Mesenchymal stem cell (in vitro differentiated cells and primary cell): ENCODE data around the gene OTUD5.

Experiments
- DNase-seq: peaks from one replicate; pipeline ENCODE4 v3.0.0-alpha.2; 2013
- H2AFZ ChIP-seq: one replicate; pipeline ENCODE4 v1.6.1; 2013; ENCODE audit warnings: low read depth, mild to moderate bottlenecking, control low read depth, inconsistent platforms, low read length, moderate library complexity
- H2AK5ac ChIP-seq: 2 replicates; pipeline ENCODE4 v1.6.1; 2013; ENCODE audit warnings: low read length, moderate library complexity, mild to moderate bottlenecking, inconsistent platforms; ENCODE audit not compliant: severe bottlenecking
- H2BK120ac ChIP-seq: one replicate; pipeline ENCODE4 v1.6.1; 2013; ENCODE audit warnings: low read depth, mild to moderate bottlenecking, inconsistent platforms, low read length, moderate library complexity
- H2BK12ac ChIP-seq, 2 experiments: one replicate each; pipeline ENCODE4 v1.6.1; 2013; ENCODE audit warnings: inconsistent platforms in 2 of 2, low read length in 2 of 2, mild to moderate bottlenecking in 2 of 2, moderate library complexity in 2 of 2, control low read depth in 1 of 2
- H2BK15ac ChIP-seq: one replicate; pipeline ENCODE4 v1.6.1; 2013; ENCODE audit warnings: mild to moderate bottlenecking, low read depth, inconsistent platforms; ENCODE audit not compliant: poor library complexity, severe bottlenecking
- H2BK5ac ChIP-seq: 2 replicates; pipeline ENCODE4 v1.6.1; 2013; ENCODE audit warnings: low read depth, mild to moderate bottlenecking, low read length, control low read depth, inconsistent platforms; ENCODE audit not compliant: poor library complexity, severe bottlenecking
- H3K14ac ChIP-seq, 2 experiments: one replicate each; pipeline ENCODE4 v1.6.1; 2013; ENCODE audit warnings: inconsistent platforms in 2 of 2, low read length in 2 of 2, control low read depth in 1 of 2, mild to moderate bottlenecking in 1 of 2, moderate library complexity in 1 of 2
- H3K18ac ChIP-seq, 2 experiments: one replicate each; pipeline ENCODE4 v1.6.1; 2013; ENCODE audit warnings: inconsistent platforms in 2 of 2, low read length in 2 of 2, control low read depth in 1 of 2, low read depth in 1 of 2, mild to moderate bottlenecking in 1 of 2
- H3K23ac ChIP-seq, 2 experiments: one replicate each; pipeline ENCODE4 v1.6.1; 2013; ENCODE audit warnings: inconsistent platforms in 2 of 2, low read length in 2 of 2, mild to moderate bottlenecking in 2 of 2, moderate library complexity in 2 of 2, control low read depth in 1 of 2
- H3K27ac ChIP-seq: 2 replicates; pipeline ENCODE4 v1.5.1; 2013; ENCODE audit warnings: mild to moderate bottlenecking, moderate library complexity, low read length, control low read depth, inconsistent platforms; ENCODE audit not compliant: poor library complexity, severe bottlenecking
- H3K27me3 ChIP-seq, 2 experiments: 2 replicates each; pipeline versions ENCODE4 v1.6.1 to v1.7.0; 2013; ENCODE audit warnings: low read length in 2 of 2, mild to moderate bottlenecking in 2 of 2, moderate library complexity in 2 of 2, control low read depth in 1 of 2, inconsistent platforms in 1 of 2; ENCODE audit not compliant: control insufficient read depth in 1 of 2, insufficient read depth in 1 of 2
- H3K36me3 ChIP-seq, 2 experiments: 2 replicates each; pipeline versions ENCODE4 v1.6.1 to v1.7.0; 2013; ENCODE audit warnings: low read length in 2 of 2, control low read depth in 1 of 2, inconsistent platforms in 1 of 2, low read depth in 1 of 2, mild to moderate bottlenecking in 1 of 2; ENCODE audit not compliant: insufficient read depth in 2 of 2, control insufficient read depth in 1 of 2
- H3K4ac ChIP-seq, 2 experiments: one replicate each; pipeline ENCODE4 v1.6.1; 2013; ENCODE audit warnings: inconsistent platforms in 2 of 2, low read length in 2 of 2, mild to moderate bottlenecking in 2 of 2, moderate library complexity in 2 of 2, control low read depth in 1 of 2, low read depth in 1 of 2
- H3K4me1 ChIP-seq: 2 replicates; pipeline ENCODE4 v1.6.1; 2013; ENCODE audit warnings: low read depth, low read length, control low read depth; ENCODE audit not compliant: control insufficient read depth, insufficient read depth
- H3K4me2 ChIP-seq: 2 replicates; pipeline ENCODE4 v1.6.1; 2013; ENCODE audit warnings: low read length, mild to moderate bottlenecking, inconsistent platforms; ENCODE audit not compliant: poor library complexity, severe bottlenecking
- H3K4me3 ChIP-seq, 2 experiments: 2 replicates each; pipeline versions ENCODE4 v1.5.1 to v1.7.0; 2013; ENCODE audit warnings: low read length in 2 of 2, mild to moderate bottlenecking in 2 of 2, control low read depth in 1 of 2, low read depth in 1 of 2; ENCODE audit not compliant: insufficient read depth in 1 of 2
- H3K79me1 ChIP-seq: replicated peaks from 2 replicates; pipeline ENCODE4 v1.6.1; 2013; ENCODE audit warnings: mild to moderate bottlenecking, control low read depth, low read length, inconsistent platforms; ENCODE audit not compliant: poor library complexity, severe bottlenecking
- H3K9ac ChIP-seq: 2 replicates; pipeline ENCODE4 v1.7.0; 2013; ENCODE audit warnings: mild to moderate bottlenecking, low read length, moderate library complexity
- H3K9me3 ChIP-seq: 2 replicates; pipeline ENCODE4 v1.7.0; 2013; ENCODE audit warnings: mild to moderate bottlenecking, low read length; ENCODE audit not compliant: control insufficient read depth
- H4K8ac ChIP-seq: one replicate; pipeline ENCODE4 v1.6.1; 2013; ENCODE audit warnings: inconsistent platforms, mild to moderate bottlenecking, low read length, moderate library complexity
- H4K91ac ChIP-seq: one replicate; pipeline ENCODE4 v1.6.1; 2013; ENCODE audit warnings: mild to moderate bottlenecking, low read length, inconsistent platforms
- WGBS: methylation state at CpG from one replicate; pipeline ENCODE4 v1.1.7; 2013; ENCODE audit warnings: mixed read lengths; 5-methylcytosine and 5-hydroxymethylcytosine counted together

OTUD5 gene

DNA sequence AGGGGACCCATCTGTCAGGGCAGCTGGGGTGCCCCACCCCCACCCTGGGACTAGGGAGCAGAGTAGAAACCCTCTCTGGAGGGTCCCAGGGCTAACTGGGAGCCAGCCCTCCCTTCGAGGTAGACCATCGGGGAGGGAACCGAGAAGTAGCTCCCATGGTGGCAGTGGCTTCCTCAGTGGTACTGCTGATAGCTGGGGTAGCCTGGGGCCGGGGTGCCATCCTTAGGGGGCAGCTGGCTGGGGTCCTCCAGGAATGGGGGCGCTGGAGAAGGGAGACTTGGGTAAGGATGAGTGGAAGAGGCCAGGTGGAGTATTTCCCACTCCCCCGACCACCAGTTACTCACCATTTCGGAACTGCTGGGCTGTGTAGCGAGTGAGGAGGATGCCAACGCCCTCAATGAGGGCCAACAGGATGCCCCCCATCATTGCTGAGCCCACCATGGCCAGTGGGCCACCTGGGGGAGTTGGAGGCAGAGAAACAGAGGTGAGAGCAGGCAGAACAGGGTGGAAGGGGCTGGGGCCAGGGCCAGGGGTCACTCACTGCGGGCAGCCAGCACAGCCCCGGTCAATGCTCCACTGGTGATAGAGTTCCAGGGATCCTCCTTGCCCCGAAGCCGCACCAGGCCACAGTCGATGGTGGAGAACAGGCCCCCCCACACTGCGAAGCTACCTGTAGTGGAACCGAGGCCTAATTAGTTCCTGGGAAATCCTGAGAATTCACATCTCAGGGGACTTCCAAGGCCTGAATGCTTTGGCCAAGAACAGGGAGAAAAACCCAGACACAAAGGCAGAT, 63.7 kb downstream of the OTUD5 start:
- Histone ChIP-seq H3K4me3 (no peak overlapping the region), H3K27ac (no peak overlapping the region), H3K18ac (no peak overlapping the region), H2AK5ac (no peak overlapping the region), H2BK5ac (no peak overlapping the region), H4K91ac (no peak overlapping the region), H2BK15ac (no peak overlapping the region), H3K79me1 (peaks cover 13% of the 10 kb centered on the region), H3K4me2 (no peak overlapping the region), H2AFZ (no peak overlapping the region), H3K4ac (no peak overlapping the region), H4K8ac (no peak overlapping the region), H2BK12ac (no peak overlapping the region), H3K4me1 (peaks cover 8% of the 10 kb centered on the region), H3K23ac (no peak overlapping the region), H2BK120ac (no peak overlapping the region), H3K14ac (no peak overlapping the region), H3K27me3 (no peaks in the 10 kb centered on the region), H3K9me3 (no peaks in the 10 kb centered on the region), H3K36me3 (peaks cover 10 to 23% of the 10 kb centered on the region in 2 experiments), H3K9ac (no peak overlapping the region)
- 98% methylated on average over 11 of the region's 16 CpGs for WGBS
- DNase-seq: no peak

GRCh38 chrX:48892896-48893295, 64.5 kb downstream of the OTUD5 start:
- DNase-seq: no peak
- Histone ChIP-seq H2BK120ac (no peak overlapping the region), H3K36me3 (peaks cover 10 to 23% of the 10 kb centered on the region in 2 experiments), H3K27me3 (no peaks in the 10 kb centered on the region), H2BK12ac (no peak overlapping the region), H2BK5ac (no peak overlapping the region), H3K9me3 (no peaks in the 10 kb centered on the region), H3K9ac (no peak overlapping the region), H3K4me1 (peaks cover 6% of the 10 kb centered on the region), H4K91ac (no peak overlapping the region), H3K4me3 (no peak overlapping the region), H3K79me1 (peaks cover 13% of the 10 kb centered on the region), H3K18ac (no peak overlapping the region), H3K23ac (no peak overlapping the region), H3K4ac (no peak overlapping the region), H2AK5ac (no peak overlapping the region), H3K14ac (no peak overlapping the region), H3K4me2 (no peak overlapping the region), H2AFZ (no peak overlapping the region), H4K8ac (no peak overlapping the region), H3K27ac (no peak overlapping the region), H2BK15ac (no peak overlapping the region)
- WGBS: no CpG with 5 or more reads among the region's 4 CpGs

- Histone ChIP-seq H2BK12ac (no peak overlapping the region), H3K79me1 (peaks cover 13% of the 10 kb centered on the region), H3K4me2 (peak overlapping the region; percentile 81), H2AFZ (peak overlapping the region; percentile 63), H2BK120ac (peak overlapping the region; percentile 79), H2BK5ac (no peak overlapping the region), H3K27me3 (no peaks in the 10 kb centered on the region), H2AK5ac (no peak overlapping the region), H3K36me3 (peaks cover 10 to 23% of the 10 kb centered on the region in 2 experiments), H3K4ac (no peak overlapping the region), H3K27ac (no peak overlapping the region), H3K4me1 (peaks cover 6% of the 10 kb centered on the region), H3K14ac (peak overlapping the region in 1 of 2 experiments; percentile 60), H4K8ac (peak overlapping the region; percentile 49), H3K18ac (peak overlapping the region; percentile 54 to 80), H3K9me3 (no peaks in the 10 kb centered on the region), H3K9ac (peak overlapping the region; percentile 70), H3K23ac (no peak overlapping the region), H2BK15ac (peak overlapping the region; percentile 52), H3K4me3 (peak overlapping the region; percentile 63 to 75), H4K91ac (no peak overlapping the region)
- DNase-seq: peak; percentile 89
- 6% methylated on average over 36 of the region's 68 CpGs for WGBS
Measured at GRCh38 chrX:48891402-48892288, 65.8 kb downstream of the OTUD5 start.

GRCh38 chrX:48890934-48891401, 66.4 kb downstream of the OTUD5 start:
- H3K4me2 ChIP-seq: peak overlapping the region; percentile 72
- no peak overlapping the region for H2BK5ac ChIP-seq
- 5% methylated on average over 8 of the region's 35 CpGs for WGBS

More at GRCh38 chrX:48890934-48891401, 66.4 kb downstream of the OTUD5 start:
- Histone ChIP-seq H3K4me3 (peak overlapping the region; percentile 63 to 75), H4K8ac (peak overlapping the region; percentile 49), H3K14ac (no peak overlapping the region), H3K27ac (no peak overlapping the region), H2AFZ (no peak overlapping the region), H2BK15ac (no peak overlapping the region), H2BK120ac (peak overlapping the region; percentile 79), H3K27me3 (no peaks in the 10 kb centered on the region), H3K18ac (peak overlapping the region; percentile 3 to 54), H3K23ac (no peak overlapping the region), H3K79me1 (peaks cover 13% of the 10 kb centered on the region), H3K9me3 (no peaks in the 10 kb centered on the region), H3K36me3 (peaks cover 10 to 23% of the 10 kb centered on the region in 2 experiments), H3K4me1 (peaks cover 3% of the 10 kb centered on the region), H4K91ac (no peak overlapping the region), H2BK12ac (no peak overlapping the region), H3K4ac (no peak overlapping the region), H3K9ac (peak overlapping the region; percentile 62), H2AK5ac (no peak overlapping the region)
- no peak for DNase-seq
